Activated CD8-positive, alpha-beta memory T cell treated with anti-CD3 and anti-CD28 coated beads, Interleukin-2, amount 10 ng/mL, durations not matched to agents 7 days and 5 days (primary cell): ENCODE measurements around the gene FRMD1. TPM values are rescaled to one million over a fixed set of nuclear protein-coding genes. Genes with fewer than 3 reads are reported as not detected.

Experiments used
- ATAC-seq: fragments of 150-1000 bp; cut with Tn5 transposase; one replicate; pipeline ENCODE4 v1.10.0; 2021; ENCODE audit warnings: moderate library complexity
- CTCF ChIA-PET: fragments of 350-600 bp; sonication (Branson Sonifier 250); formaldehyde crosslinking; loops from one replicate; lab custom pipeline; 2021; ENCODE audit warnings: antibody characterized with exemption; lab: Charles Lee
- DNase-seq: peaks from one replicate; pipeline ENCODE4 v3.0.0-alpha.2; 2020
- H3K27ac Mint-ChIP-seq: one replicate; pipeline ENCODE4 v1.8.0; 2021; ENCODE audit warnings: mild to moderate bottlenecking, mixed read lengths
- H3K27me3 Mint-ChIP-seq: one replicate; pipeline ENCODE4 v1.8.0; 2021; ENCODE audit warnings: mixed read lengths
- H3K36me3 Mint-ChIP-seq: one replicate; pipeline ENCODE4 v1.8.0; 2021; ENCODE audit warnings: mild to moderate bottlenecking, mixed read lengths
- H3K4me1 Mint-ChIP-seq: one replicate; pipeline ENCODE4 v1.8.0; 2021; ENCODE audit warnings: mixed read lengths
- H3K4me3 Mint-ChIP-seq: one replicate; pipeline ENCODE4 v1.8.0; 2021; ENCODE audit warnings: mild to moderate bottlenecking, moderate library complexity, mixed read lengths
- H3K9me3 Mint-ChIP-seq: one replicate; pipeline ENCODE4 v1.8.0; 2022; ENCODE audit warnings: low read depth, mixed read lengths
- total RNA-seq, 2 experiments: library from RNA; stranded (reverse); gene quantifications; one replicate each; pipeline ENCODE4 v1.2.3, GENCODE V29; 2021

The FRMD1 gene
- total RNA-seq, 2 experiments from 2014 or later: not detected

DNA sequence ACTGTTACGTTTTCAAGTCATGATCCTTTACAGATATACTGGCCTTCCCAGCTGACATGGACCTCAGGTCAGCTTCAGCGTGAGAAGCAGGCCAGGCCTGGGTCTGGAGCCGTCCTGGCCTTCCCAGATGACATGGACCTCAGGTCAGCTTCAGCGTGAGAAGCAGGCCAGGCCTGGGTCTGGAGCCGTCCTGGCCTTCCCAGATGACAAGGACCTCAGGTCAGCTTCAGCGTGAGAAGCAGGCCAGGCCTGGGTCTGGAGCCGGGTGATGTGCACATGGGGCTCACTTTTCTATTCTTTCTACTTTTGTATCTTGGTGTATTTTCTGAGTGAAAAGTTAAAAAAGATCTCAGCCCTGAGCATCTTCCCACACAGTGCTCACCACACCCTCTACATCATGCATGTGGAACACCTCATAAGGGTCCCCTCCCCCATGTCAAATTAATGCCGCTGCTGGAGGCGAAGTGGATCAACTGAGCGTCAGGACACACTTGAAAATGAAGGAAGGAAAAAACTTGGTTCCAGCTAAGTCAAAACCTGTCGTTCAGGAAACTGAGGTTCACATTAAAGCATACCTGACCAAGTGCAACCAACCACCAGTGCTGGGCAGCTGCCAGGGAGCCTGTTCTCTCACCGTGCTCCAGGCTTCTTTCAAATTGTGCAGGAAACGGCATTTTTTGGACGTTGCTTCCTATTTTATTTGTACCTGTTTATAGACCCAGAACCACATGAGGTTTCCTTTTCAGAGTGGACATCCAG is 49.4 kb downstream of the FRMD1 start:
- Mint-ChIP-seq H3K4me1 (no peaks in the 10 kb centered on the region), H3K27ac (no peak overlapping the region), H3K4me3 (no peak overlapping the region), H3K27me3 (peaks cover 2% of the 10 kb centered on the region), H3K9me3 (no peaks in the 10 kb centered on the region), H3K36me3 (no peaks in the 10 kb centered on the region)
- CTCF ChIA-PET: no interaction called here
- DNase-seq: no peak
- ATAC-seq: no peak

- DNase-seq (no peak), ATAC-seq (no peak)
- Mint-ChIP-seq H3K9me3 (no peaks in the 10 kb centered on the region), H3K27me3 (no peaks in the 10 kb centered on the region), H3K27ac (no peak overlapping the region), H3K4me1 (no peaks in the 10 kb centered on the region), H3K36me3 (no peaks in the 10 kb centered on the region), H3K4me3 (no peak overlapping the region)
- CTCF ChIA-PET: no interaction called here
Observed at GRCh38 chr6:168028181-168028580, 50.8 kb downstream of the FRMD1 start.

DNA sequence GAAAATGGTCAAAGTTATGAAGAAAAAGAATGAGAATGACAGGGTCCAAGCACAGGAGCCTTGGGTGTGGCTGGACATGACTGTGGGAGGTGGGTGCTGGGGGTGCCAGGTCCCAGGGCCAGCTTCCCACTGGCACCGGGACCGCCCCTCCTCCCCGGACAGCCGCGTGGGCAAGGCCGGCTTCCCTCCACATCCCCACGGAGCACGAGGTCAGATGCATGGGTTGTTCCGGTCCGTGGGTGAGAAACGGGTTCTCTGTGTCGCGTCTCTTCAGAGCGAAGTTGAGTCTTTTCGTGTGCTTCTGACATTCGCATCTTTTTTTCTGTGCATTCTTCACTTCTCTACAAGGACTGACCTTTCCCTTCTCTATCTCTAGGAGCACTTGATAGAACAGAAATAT is 51.5 kb downstream of the FRMD1 start:
- Mint-ChIP-seq H3K36me3 (no peaks in the 10 kb centered on the region), H3K9me3 (no peaks in the 10 kb centered on the region), H3K4me1 (no peaks in the 10 kb centered on the region), H3K4me3 (no peak overlapping the region), H3K27me3 (no peaks in the 10 kb centered on the region), H3K27ac (no peak overlapping the region)
- no peak for DNase-seq
- CTCF ChIA-PET: no interaction called here
- no peak for ATAC-seq

GRCh38 chr6:168026925-168027324 is 52.1 kb downstream of the FRMD1 start:
- no peak for ATAC-seq
- H3K4me3 Mint-ChIP-seq: no peak overlapping the region
- no peak overlapping the region for H3K27ac Mint-ChIP-seq
- no peaks in the 10 kb centered on the region for H3K4me1 Mint-ChIP-seq
- no peak for DNase-seq
- no peaks in the 10 kb centered on the region for H3K36me3 Mint-ChIP-seq
- H3K9me3 Mint-ChIP-seq: no peaks in the 10 kb centered on the region
- H3K27me3 Mint-ChIP-seq: no peaks in the 10 kb centered on the region
- CTCF ChIA-PET: no interaction called here

DNA sequence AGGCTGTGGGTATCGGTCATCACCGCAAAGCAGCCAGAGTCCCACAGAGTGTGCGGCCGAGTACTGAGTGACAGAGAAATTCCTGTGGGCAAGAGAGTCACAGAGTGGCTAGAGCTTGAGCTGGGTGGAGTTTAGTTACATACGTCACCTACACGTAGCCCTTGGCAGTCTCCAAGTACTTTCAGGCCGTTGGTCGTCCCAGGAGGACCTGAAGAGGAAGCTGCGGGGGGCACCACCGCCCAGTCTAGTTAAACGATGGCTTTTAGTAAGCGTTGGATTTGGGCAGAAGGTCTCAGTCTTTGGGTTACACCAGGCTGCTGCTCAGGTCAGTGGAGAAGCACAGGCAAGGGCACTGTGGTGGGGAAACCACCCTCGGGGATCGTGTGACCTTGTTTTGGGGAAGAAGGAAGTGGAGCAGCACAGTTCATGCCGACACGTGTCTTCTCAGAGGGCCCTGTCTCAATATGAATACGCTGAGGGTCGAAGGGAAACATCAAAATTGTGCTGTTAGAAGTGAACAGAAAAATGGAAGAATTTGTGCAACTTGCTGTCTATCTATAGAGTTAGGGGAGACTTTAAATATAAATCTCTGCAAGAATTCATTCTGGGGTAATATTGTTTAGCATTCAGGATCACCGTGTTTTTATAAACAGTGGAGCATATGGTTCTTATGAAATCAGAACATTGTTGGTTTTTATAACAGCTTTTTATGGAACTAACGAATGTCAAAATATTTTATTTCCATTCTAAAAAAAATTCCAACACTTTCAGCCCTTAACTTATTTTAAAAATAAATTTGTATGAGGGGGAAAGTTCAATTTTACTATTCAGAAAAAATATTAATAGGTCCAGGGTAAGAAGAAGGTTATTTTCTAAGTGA is 52.9 kb downstream of the FRMD1 start:
- CTCF ChIA-PET: no interaction called here
- Mint-ChIP-seq H3K4me1 (no peaks in the 10 kb centered on the region), H3K27me3 (no peaks in the 10 kb centered on the region), H3K4me3 (no peak overlapping the region), H3K27ac (no peak overlapping the region), H3K9me3 (no peaks in the 10 kb centered on the region), H3K36me3 (no peaks in the 10 kb centered on the region)
- DNase-seq (no peak), ATAC-seq (no peak)

DNA sequence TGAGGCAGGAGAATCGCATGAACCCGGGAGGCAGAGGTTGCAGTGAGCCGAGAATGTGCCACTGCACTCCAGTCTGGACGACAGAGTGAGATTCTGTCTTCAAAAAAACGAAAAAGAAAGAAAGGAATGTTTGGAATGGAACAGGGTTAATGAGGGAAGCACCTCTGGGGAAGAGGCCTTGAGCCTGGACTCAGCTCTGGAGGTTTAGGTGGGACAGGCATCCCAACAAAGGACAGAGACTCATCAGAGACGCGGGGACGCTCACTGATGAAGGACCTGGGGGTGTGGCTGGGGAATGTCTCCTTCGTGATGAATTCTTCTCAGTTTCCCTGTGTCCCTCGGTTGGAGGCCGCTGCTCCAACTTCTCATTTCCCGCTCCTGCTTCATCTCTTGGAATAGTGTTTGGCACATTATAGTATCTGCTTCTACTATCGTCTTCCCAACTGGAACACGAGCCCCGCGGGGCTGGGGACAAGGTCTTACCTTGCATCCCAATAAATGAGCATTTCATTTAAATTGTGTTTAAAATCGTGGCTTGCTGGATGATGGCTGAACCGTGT is 54.0 kb downstream of the FRMD1 start:
- DNase-seq (no peak), ATAC-seq (no peak)
- no peak overlapping the region for H3K4me3 Mint-ChIP-seq
- H3K36me3 Mint-ChIP-seq: no peaks in the 10 kb centered on the region
- no peak overlapping the region for H3K27ac Mint-ChIP-seq
- CTCF ChIA-PET: no interaction called here
- no peaks in the 10 kb centered on the region for H3K9me3 Mint-ChIP-seq
- H3K27me3 Mint-ChIP-seq: no peaks in the 10 kb centered on the region
- no peaks in the 10 kb centered on the region for H3K4me1 Mint-ChIP-seq

DNA sequence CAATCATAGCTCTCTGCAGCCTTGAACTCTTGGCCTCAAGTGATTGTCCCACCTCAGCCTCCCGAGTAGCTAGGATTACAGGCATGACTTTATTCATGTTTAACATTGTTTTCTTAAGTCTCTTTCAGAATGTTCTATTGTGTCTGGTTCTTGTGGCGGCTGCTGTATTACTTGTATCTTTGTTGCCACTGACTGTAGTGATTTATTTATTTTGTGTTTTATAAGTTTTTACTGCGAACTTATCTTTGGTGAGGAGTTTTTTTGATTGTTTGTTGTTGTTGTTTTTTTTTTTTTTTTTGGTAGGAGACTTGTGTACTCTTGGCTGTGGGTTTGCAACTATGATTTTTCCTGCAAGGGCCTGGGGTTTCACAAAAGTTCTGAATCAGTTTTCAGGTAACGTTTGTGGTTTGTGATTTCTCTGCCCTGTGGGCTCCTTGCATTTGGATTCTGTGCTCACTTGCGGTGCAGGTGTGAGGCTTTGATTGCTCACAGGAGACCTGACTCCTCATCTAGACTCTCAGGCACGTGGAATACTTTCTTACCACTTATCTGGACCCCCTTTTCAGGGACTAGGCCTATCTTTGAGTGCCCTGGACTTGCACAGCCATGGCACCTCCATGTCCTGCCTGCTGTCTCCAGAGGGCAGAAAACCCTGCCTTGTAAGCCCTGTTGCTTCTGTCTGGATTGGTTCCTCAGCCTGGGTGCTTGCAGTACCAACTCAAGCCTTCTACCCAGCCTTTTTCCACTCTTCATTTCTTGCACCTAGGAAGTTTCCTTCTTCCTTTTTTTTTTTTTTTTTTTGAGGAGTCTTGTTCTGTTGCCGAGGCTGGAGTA is 56.3 kb downstream of the FRMD1 start:
- DNase-seq (no peak), ATAC-seq (no peak)
- H3K9me3 Mint-ChIP-seq: no peaks in the 10 kb centered on the region
- no peak overlapping the region for H3K4me3 Mint-ChIP-seq
- H3K27ac Mint-ChIP-seq: no peak overlapping the region
- H3K36me3 Mint-ChIP-seq: no peaks in the 10 kb centered on the region
- CTCF ChIA-PET: interaction anchor here (0.7 kb wide), 1 partner anchor 355 kb away, joined by 3 read pairs; no protein-coding TSS in a partner anchor
- H3K27me3 Mint-ChIP-seq: no peaks in the 10 kb centered on the region
- H3K4me1 Mint-ChIP-seq: no peaks in the 10 kb centered on the region

DNA sequence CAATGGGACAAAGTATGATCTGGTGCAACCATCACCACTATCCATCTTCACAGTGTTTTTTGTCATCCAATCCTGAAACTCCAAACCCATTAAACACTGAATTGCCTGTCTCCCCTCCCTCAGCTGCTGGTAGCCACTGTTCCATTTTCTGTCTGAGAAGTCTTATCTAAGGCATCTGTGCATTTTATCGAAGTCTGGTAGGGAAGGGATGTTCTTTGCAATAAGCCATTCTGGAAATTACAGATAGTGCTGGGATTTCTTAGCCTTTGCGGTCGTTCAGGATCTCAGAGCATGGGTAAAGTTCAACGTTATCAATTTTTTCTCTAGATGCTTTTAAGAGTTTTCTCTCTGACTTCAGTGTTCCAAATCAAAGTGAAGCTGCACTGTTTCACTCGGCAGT is 57.4 kb downstream of the FRMD1 start:
- ATAC-seq: no peak
- no peaks in the 10 kb centered on the region for H3K36me3 Mint-ChIP-seq
- H3K27ac Mint-ChIP-seq: no peak overlapping the region
- CTCF ChIA-PET: no interaction called here
- H3K4me3 Mint-ChIP-seq: no peak overlapping the region
- no peak for DNase-seq
- no peaks in the 10 kb centered on the region for H3K9me3 Mint-ChIP-seq
- H3K4me1 Mint-ChIP-seq: no peaks in the 10 kb centered on the region
- H3K27me3 Mint-ChIP-seq: no peaks in the 10 kb centered on the region

DNA sequence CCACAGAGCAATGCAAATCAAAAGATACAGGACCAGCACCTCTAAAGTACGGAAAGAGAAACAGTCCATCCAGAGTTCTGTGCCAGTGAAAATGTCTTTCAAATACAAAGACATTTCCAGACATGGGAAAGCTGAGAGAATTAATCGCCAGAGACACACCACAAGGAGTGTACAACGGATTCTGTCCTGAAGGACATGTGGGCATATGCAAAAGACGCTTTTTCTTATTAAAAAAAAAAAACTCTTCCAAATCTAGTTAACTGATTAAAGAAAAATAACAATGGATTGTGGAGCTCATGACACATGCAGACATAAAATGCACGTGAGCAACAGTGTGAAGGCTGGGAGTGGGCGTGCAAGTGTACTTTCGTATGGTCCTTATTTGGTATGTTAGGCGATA is 58.8 kb downstream of the FRMD1 start:
- H3K9me3 Mint-ChIP-seq: peaks cover 2% of the 10 kb centered on the region
- no peaks in the 10 kb centered on the region for H3K4me1 Mint-ChIP-seq
- ATAC-seq (no peak), DNase-seq (no peak)
- no peaks in the 10 kb centered on the region for H3K27me3 Mint-ChIP-seq
- H3K27ac Mint-ChIP-seq: no peak overlapping the region
- CTCF ChIA-PET: no interaction called here
- no peaks in the 10 kb centered on the region for H3K36me3 Mint-ChIP-seq
- H3K4me3 Mint-ChIP-seq: no peak overlapping the region

DNA sequence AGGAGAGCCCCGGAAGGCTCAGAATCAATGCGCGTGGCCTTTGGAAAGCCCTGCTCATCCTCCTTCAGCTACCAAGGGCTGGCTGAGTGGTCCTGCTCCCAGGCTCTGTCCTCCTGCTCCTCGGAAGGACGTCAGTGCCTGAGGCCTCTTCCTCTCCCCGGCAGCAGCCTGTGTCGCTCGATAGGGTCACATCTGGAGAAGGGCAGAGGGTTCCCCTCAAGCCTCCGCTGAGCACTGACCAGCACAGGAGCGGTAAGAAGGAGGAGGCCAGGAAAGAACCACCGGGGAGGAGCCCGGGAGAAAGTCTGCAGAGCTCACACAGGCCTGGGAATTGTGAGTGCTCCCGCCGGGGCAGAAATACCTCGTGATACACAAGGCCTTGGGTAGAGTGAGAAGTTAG is 60.3 kb downstream of the FRMD1 start:
- no peak overlapping the region for H3K4me3 Mint-ChIP-seq
- no peaks in the 10 kb centered on the region for H3K36me3 Mint-ChIP-seq
- DNase-seq (no peak), ATAC-seq (no peak)
- H3K9me3 Mint-ChIP-seq: peaks cover 4% of the 10 kb centered on the region
- H3K27me3 Mint-ChIP-seq: no peaks in the 10 kb centered on the region
- no peaks in the 10 kb centered on the region for H3K4me1 Mint-ChIP-seq
- CTCF ChIA-PET: no interaction called here
- no peak overlapping the region for H3K27ac Mint-ChIP-seq

GRCh38 chr6:168017629-168018028 is 61.4 kb downstream of the FRMD1 start:
- no peak overlapping the region for H3K4me3 Mint-ChIP-seq
- DNase-seq: no peak
- H3K27me3 Mint-ChIP-seq: no peaks in the 10 kb centered on the region
- CTCF ChIA-PET: no interaction called here
- no peaks in the 10 kb centered on the region for H3K4me1 Mint-ChIP-seq
- H3K36me3 Mint-ChIP-seq: no peaks in the 10 kb centered on the region
- H3K27ac Mint-ChIP-seq: no peak overlapping the region
- ATAC-seq: no peak
- peaks cover 4% of the 10 kb centered on the region for H3K9me3 Mint-ChIP-seq

DNA sequence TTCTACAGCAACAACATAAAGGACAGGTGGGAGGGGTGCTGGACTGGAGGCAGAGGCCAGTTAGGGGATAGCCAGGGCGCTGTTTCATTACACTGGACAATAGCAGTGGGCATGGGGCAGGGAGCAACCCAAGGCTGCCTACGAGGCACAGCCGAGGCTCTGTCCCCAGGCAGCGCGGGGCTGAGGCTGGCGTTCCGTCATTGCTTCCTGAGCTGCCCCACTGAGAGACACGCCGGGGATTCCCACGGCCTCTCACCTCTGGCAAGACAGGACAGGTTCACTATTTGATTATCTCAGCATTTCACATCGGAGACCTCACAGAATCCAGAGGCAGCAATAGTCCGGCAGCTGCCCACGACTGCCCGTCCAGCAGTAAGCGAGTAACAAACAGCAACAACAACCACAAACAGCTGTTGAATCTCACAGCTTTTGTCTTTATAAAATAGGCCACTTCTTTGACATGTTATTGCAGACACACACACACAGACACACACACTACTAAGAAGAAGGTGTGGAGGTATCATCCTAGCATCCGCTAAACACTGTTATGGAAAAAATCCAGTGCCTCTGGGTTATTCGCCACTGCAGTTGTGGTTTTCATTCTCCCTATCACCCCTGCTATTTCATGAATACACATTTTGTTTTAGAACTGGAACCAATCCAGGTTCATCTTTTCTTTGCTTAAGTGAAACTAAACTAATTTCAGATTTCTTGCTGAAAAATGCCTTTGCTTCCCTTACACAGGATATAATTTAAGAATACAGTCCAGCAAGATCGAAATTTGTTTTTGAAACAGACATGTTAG is 62.1 kb downstream of the FRMD1 start:
- no peaks in the 10 kb centered on the region for H3K27me3 Mint-ChIP-seq
- ATAC-seq (no peak), DNase-seq (no peak)
- H3K36me3 Mint-ChIP-seq: no peaks in the 10 kb centered on the region
- peaks cover 7% of the 10 kb centered on the region for H3K9me3 Mint-ChIP-seq
- H3K4me1 Mint-ChIP-seq: no peaks in the 10 kb centered on the region
- CTCF ChIA-PET: no interaction called here
- no peak overlapping the region for H3K27ac Mint-ChIP-seq
- no peak overlapping the region for H3K4me3 Mint-ChIP-seq
